ENCODE measurements around the gene CBFA2T2. TPM values are rescaled to one million over a fixed set of nuclear protein-coding genes. Genes with fewer than 3 reads are reported as not detected.

The CBFA2T2 gene
- total and polyA plus RNA-seq, 2 of the 4 experiments (the other 2 are of a cell fraction) = 3.8 to 6.2 TPM

DNA sequence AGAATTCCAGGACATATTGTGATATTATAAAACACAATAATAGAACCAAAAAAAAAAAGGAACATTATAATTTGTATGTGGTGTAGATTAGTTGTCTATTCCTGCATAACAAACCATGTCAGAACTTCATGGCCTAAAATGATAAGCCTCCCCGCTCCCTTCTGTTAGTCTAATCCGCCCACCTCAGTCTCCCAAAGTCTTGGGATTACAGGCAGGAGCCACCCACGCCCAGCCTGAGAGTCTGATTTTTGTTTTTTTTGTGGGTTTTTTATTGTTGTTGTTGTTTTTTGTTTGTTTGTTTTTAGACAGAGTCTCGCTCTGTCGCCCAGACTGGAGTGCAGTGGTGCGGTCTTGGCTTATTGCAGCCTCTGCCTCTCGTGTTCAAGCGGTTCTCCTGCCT lies 111.1 kb downstream of the CBFA2T2 start:
- Histone ChIP-seq H4K8ac (ENCODE audit: low read depth in 2 of 2, low read length in 2 of 2) (no peak overlapping the region), H4K20me1 (ENCODE audit: insufficient read depth, low read length) (0 out of 2 replicates have a peak, but pooled peaks cover 3% of the 10 kb centered on the region), H3K4me1 (ENCODE audit: control insufficient read depth, insufficient read depth, low read length) (peaks cover 1% of the 10 kb centered on the region; the same call in 1 of the 2 replicates), H2AFZ (replicated peaks; ENCODE audit: low read length, poor library complexity) (no peak overlapping the region), H2BK20ac (ENCODE audit: low read depth, low read length) (no peak overlapping the region), H3K36me3 (ENCODE audit: control insufficient read depth, insufficient read depth, low read length) (peaks cover 6% of the 10 kb centered on the region; the same call in 1 of the 2 replicates), H3K4ac (ENCODE audit: low read depth, low read length) (no peak overlapping the region), H4K91ac (ENCODE audit: insufficient read depth, low read depth, low read length) (no peak overlapping the region), H2BK120ac (ENCODE audit: low read depth, low read length) (no peak overlapping the region), H3K9ac (ENCODE audit: low read depth, low read length) (no peak overlapping the region), H3K9me3 (ENCODE audit: control insufficient read depth, insufficient read depth, low read length) (no peaks in the 10 kb centered on the region), H3K23ac (ENCODE audit: low read depth, low read length) (no peak overlapping the region), H2BK15ac (ENCODE audit: low read depth, low read length) (no peak overlapping the region), H3K27ac (ENCODE audit: insufficient read depth, low read length) (no peak overlapping the region), H3K9me1 (ENCODE audit: insufficient read depth, low read length) (peaks cover 3% of the 10 kb centered on the region; the same call in 1 of the 2 replicates), H3K14ac (replicated peaks; ENCODE audit: low read depth, low read length) (no peak overlapping the region), H3K56ac (ENCODE audit: extremely low read depth, insufficient read depth, low read length) (no peak overlapping the region), H2AK5ac (ENCODE audit: low read depth, low read length) (no peak overlapping the region), H3K27me3 (ENCODE audit: control insufficient read depth, insufficient read depth, low read length) (no peaks in the 10 kb centered on the region), H2AK9ac (replicated peaks; ENCODE audit: low read depth, low read length, poor library complexity) (no peak overlapping the region), H4K5ac (ENCODE audit: low read depth, low read length) (no peak overlapping the region), H3K4me2 (ENCODE audit: low read depth, low read length) (no peak overlapping the region), H3K4me3 (ENCODE audit: insufficient read depth, low read depth, low read length) (no peak overlapping the region), H3K79me1 (ENCODE audit: low read depth in 1 of 2, low read length in 2 of 2) (peaks cover 9 to 10% of the 10 kb centered on the region in 2 experiments; a peak in 3 of 4 replicates), H3K18ac (ENCODE audit: low read depth, low read length) (no peak overlapping the region), H2BK5ac (ENCODE audit: low read depth, low read length, poor library complexity, severe bottlenecking) (no peak overlapping the region)
- in situ Hi-C loops (cut with MboI; ENCODE audit: low sequenced_read_pairs) = no loop called here
- TF ChIP-seq SMC3 (IDR thresholded peaks at IDR 0.05; ENCODE audit: low read depth, low read length) (no peak), RCOR1 (IDR thresholded peaks at IDR 0.05; ENCODE audit: insufficient replicate concordance, low read length) (no peak), MAZ (IDR thresholded peaks at IDR 0.05; ENCODE audit: borderline replicate concordance, low read depth, low read length) (no peak), BHLHE40 (IDR thresholded peaks at IDR 0.05; ENCODE audit: low read depth, low read length) (no peak), MAFK (IDR thresholded peaks at IDR 0.05; ENCODE audit: low read depth, low read length) (no peak), NFE2L2 (IDR thresholded peaks at IDR 0.05; ENCODE audit: low read depth, low read length) (no peak), RFX5 (IDR thresholded peaks at IDR 0.05; ENCODE audit: low read depth, low read length) (no peak), CEBPB (IDR thresholded peaks at IDR 0.05; ENCODE audit: low read depth, low read length) (no peak), POLR2A (IDR thresholded peaks at IDR 0.05; ENCODE audit: low read depth, low read length) (no peak), RAD21 (IDR thresholded peaks at IDR 0.05; ENCODE audit: low read length) (no peak)
- TF ChIP-seq, protein P1, sequence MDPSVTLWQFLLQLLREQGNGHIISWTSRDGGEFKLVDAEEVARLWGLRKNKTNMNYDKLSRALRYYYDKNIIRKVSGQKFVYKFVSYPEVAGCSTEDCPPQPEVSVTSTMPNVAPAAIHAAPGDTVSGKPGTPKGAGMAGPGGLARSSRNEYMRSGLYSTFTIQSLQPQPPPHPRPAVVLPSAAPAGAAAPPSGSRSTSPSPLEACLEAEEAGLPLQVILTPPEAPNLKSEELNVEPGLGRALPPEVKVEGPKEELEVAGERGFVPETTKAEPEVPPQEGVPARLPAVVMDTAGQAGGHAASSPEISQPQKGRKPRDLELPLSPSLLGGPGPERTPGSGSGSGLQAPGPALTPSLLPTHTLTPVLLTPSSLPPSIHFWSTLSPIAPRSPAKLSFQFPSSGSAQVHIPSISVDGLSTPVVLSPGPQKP (IDR thresholded peaks at IDR 0.05; ENCODE audit: borderline replicate concordance, low read depth, low read length) = no peak
- TF ChIP-seq, protein P2, sequence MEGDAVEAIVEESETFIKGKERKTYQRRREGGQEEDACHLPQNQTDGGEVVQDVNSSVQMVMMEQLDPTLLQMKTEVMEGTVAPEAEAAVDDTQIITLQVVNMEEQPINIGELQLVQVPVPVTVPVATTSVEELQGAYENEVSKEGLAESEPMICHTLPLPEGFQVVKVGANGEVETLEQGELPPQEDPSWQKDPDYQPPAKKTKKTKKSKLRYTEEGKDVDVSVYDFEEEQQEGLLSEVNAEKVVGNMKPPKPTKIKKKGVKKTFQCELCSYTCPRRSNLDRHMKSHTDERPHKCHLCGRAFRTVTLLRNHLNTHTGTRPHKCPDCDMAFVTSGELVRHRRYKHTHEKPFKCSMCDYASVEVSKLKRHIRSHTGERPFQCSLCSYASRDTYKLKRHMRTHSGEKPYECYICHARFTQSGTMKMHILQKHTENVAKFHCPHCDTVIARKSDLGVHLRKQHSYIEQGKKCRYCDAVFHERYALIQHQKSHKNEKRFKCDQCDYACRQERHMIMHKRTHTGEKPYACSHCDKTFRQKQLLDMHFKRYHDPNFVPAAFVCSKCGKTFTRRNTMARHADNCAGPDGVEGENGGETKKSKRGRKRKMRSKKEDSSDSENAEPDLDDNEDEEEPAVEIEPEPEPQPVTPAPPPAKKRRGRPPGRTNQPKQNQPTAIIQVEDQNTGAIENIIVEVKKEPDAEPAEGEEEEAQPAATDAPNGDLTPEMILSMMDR (conservative IDR thresholded peaks at IDR 0.05; ENCODE audit: low read depth, low read length) = no peak
- CTCF ChIA-PET = no interaction called here
- no TSS peak for BruUV-seq (replicated peaks)
- ATAC-seq (ENCODE audit: low read depth) = no peak
- no peak for DNase-seq
- WGBS, 2 experiments (ENCODE audit: extremely low coverage in 2 of 2, insufficient read length in 1 of 2) = no CpG with 5 or more reads among the region's 8 CpGs
- intact Hi-C loops (cut with micrococcal nuclease) = no loop called here
- POLR2A ChIA-PET (ENCODE audit: unreplicated experiment) = no interaction called here
- dilution Hi-C loops (cut with HindIII; ENCODE audit: low sequenced_read_pairs, unreplicated experiment) = no loop called here

Measured in IMR-90 (cell line).